ENCODE measurements around the gene SORBS2.

GRCh38 chr4:185840201-185840600 is 28.2 kb upstream of the SORBS2 start:
- TF ChIP-seq, protein P1, sequence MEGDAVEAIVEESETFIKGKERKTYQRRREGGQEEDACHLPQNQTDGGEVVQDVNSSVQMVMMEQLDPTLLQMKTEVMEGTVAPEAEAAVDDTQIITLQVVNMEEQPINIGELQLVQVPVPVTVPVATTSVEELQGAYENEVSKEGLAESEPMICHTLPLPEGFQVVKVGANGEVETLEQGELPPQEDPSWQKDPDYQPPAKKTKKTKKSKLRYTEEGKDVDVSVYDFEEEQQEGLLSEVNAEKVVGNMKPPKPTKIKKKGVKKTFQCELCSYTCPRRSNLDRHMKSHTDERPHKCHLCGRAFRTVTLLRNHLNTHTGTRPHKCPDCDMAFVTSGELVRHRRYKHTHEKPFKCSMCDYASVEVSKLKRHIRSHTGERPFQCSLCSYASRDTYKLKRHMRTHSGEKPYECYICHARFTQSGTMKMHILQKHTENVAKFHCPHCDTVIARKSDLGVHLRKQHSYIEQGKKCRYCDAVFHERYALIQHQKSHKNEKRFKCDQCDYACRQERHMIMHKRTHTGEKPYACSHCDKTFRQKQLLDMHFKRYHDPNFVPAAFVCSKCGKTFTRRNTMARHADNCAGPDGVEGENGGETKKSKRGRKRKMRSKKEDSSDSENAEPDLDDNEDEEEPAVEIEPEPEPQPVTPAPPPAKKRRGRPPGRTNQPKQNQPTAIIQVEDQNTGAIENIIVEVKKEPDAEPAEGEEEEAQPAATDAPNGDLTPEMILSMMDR (IDR thresholded peaks at IDR 0.05) = no peak
- no peak for TF ChIP-seq POLR2AphosphoS5 (IDR thresholded peaks at IDR 0.05; ENCODE audit: low read depth, low read length)
- TF ChIP-seq, protein P2, sequence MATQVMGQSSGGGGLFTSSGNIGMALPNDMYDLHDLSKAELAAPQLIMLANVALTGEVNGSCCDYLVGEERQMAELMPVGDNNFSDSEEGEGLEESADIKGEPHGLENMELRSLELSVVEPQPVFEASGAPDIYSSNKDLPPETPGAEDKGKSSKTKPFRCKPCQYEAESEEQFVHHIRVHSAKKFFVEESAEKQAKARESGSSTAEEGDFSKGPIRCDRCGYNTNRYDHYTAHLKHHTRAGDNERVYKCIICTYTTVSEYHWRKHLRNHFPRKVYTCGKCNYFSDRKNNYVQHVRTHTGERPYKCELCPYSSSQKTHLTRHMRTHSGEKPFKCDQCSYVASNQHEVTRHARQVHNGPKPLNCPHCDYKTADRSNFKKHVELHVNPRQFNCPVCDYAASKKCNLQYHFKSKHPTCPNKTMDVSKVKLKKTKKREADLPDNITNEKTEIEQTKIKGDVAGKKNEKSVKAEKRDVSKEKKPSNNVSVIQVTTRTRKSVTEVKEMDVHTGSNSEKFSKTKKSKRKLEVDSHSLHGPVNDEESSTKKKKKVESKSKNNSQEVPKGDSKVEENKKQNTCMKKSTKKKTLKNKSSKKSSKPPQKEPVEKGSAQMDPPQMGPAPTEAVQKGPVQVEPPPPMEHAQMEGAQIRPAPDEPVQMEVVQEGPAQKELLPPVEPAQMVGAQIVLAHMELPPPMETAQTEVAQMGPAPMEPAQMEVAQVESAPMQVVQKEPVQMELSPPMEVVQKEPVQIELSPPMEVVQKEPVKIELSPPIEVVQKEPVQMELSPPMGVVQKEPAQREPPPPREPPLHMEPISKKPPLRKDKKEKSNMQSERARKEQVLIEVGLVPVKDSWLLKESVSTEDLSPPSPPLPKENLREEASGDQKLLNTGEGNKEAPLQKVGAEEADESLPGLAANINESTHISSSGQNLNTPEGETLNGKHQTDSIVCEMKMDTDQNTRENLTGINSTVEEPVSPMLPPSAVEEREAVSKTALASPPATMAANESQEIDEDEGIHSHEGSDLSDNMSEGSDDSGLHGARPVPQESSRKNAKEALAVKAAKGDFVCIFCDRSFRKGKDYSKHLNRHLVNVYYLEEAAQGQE (IDR thresholded peaks at IDR 0.05; ENCODE audit: insufficient read depth in 1 of 2, low read depth in 2 of 2, low read length in 1 of 2) = no peak
- no peak for TF ChIP-seq SIN3A (IDR thresholded peaks at IDR 0.05; ENCODE audit: borderline replicate concordance, insufficient read depth, low read depth, low read length)
